HepG2 (cell line): ENCODE results near the gene CDC25C. TPM values are rescaled to one million over a fixed set of nuclear protein-coding genes. Genes with fewer than 3 reads are reported as not detected.

ENCODE experiments used
- ELF1 ChIP-seq: sonication (generic); formaldehyde crosslinking; IDR thresholded peaks from 2 replicates; pipeline ENCODE4 v1.4.0; 2020; ENCODE audit warnings: missing genetic modification reagents
- FOXA3 ChIP-seq: IDR thresholded peaks from 2 replicates; pipeline ENCODE4 v1.6.1; 2016; ENCODE audit warnings: missing genetic modification reagents, missing compliant biosample characterization
- JARID2 ChIP-seq: sonication (generic); formaldehyde crosslinking; IDR thresholded peaks from 2 replicates; pipeline ENCODE4 v1.8.1; 2023; ENCODE audit warnings: missing genetic modification reagents, inconsistent platforms; ENCODE audit not compliant: insufficient replicate concordance
- MAF1 ChIP-seq: sonication (generic); formaldehyde crosslinking; IDR thresholded peaks from 2 replicates; pipeline ENCODE4 v1.5.0; 2020; ENCODE audit warnings: missing genetic modification reagents, borderline replicate concordance
- MEIS2 ChIP-seq: sonication (generic); formaldehyde crosslinking; IDR thresholded peaks from 2 replicates; pipeline ENCODE4 v1.9.0; 2021; ENCODE audit warnings: mild to moderate bottlenecking, missing genetic modification reagents
- MYC ChIP-seq: sonication (generic); formaldehyde crosslinking; IDR thresholded peaks from 2 replicates; pipeline ENCODE4 v1.9.0; 2021; ENCODE audit warnings: missing genetic modification reagents, borderline replicate concordance
- ZMYM3 ChIP-seq: sonication (generic); formaldehyde crosslinking; IDR thresholded peaks from 2 replicates; pipeline ENCODE4 v1.5.1; 2020; ENCODE audit warnings: mild to moderate bottlenecking, missing genetic modification reagents
- ZNF260 ChIP-seq: sonication (generic); formaldehyde crosslinking; IDR thresholded peaks from 2 replicates; pipeline ENCODE4 v1.4.0; 2020; ENCODE audit warnings: missing genetic modification reagents, low read depth, mild to moderate bottlenecking, borderline replicate concordance
- ZNF275 ChIP-seq: sonication (generic); formaldehyde crosslinking; IDR thresholded peaks from 2 replicates; pipeline ENCODE4 v1.8.0; 2022; ENCODE audit warnings: missing genetic modification reagents, mild to moderate bottlenecking, inconsistent platforms, borderline replicate concordance
- ZNF331 ChIP-seq: sonication (generic); formaldehyde crosslinking; IDR thresholded peaks from 2 replicates; pipeline ENCODE4 v1.4.0; 2020; ENCODE audit warnings: missing genetic modification reagents
- ZNF33A ChIP-seq: sonication (generic); formaldehyde crosslinking; IDR thresholded peaks from 2 replicates; pipeline ENCODE4 v1.5.1; 2020; ENCODE audit warnings: missing genetic modification reagents, mild to moderate bottlenecking, moderate library complexity, borderline replicate concordance
- ZNF34 ChIP-seq: sonication (generic); formaldehyde crosslinking; IDR thresholded peaks from 2 replicates; pipeline ENCODE4 v1.4.0; 2020; ENCODE audit warnings: mild to moderate bottlenecking, missing genetic modification reagents, borderline replicate concordance
- ZNF350 ChIP-seq: sonication (generic); formaldehyde crosslinking; IDR thresholded peaks from 2 replicates; pipeline ENCODE4 v1.4.0; 2020; ENCODE audit warnings: mild to moderate bottlenecking, low read depth, missing genetic modification reagents, borderline replicate concordance
- ZNF589 ChIP-seq: sonication (generic); formaldehyde crosslinking; conservative IDR thresholded peaks from 2 replicates; pipeline ENCODE4 v1.8.0; 2022; ENCODE audit warnings: mild to moderate bottlenecking, moderate library complexity, missing genetic modification reagents
- ZNF609 ChIP-seq: sonication (generic); formaldehyde crosslinking; IDR thresholded peaks from 2 replicates; pipeline ENCODE4 v1.4.0; 2020; ENCODE audit warnings: mild to moderate bottlenecking, missing genetic modification reagents, borderline replicate concordance
- ZNF773 ChIP-seq: sonication (generic); formaldehyde crosslinking; IDR thresholded peaks from 2 replicates; pipeline ENCODE4 v1.4.0; 2020; ENCODE audit warnings: missing genetic modification reagents, borderline replicate concordance
- ZNF775 ChIP-seq: sonication (generic); formaldehyde crosslinking; IDR thresholded peaks from 2 replicates; pipeline ENCODE4 v1.4.0; 2020; ENCODE audit warnings: missing genetic modification reagents, mild to moderate bottlenecking, moderate library complexity, borderline replicate concordance
- ZNF784 ChIP-seq: sonication (generic); formaldehyde crosslinking; IDR thresholded peaks from 2 replicates; pipeline ENCODE4 v1.5.1; 2020; ENCODE audit warnings: missing genetic modification reagents, mild to moderate bottlenecking, borderline replicate concordance
- ZNF878 ChIP-seq: sonication (generic); formaldehyde crosslinking; IDR thresholded peaks from 2 replicates; pipeline ENCODE4 v1.8.1; 2023; ENCODE audit warnings: mild to moderate bottlenecking, missing genetic modification reagents, moderate library complexity
- polyA plus RNA-seq, 8 experiments: library from polyadenylated mRNA; depleted of rRNA in 3 of 8; stranded (reverse) in 7 of 8; unstranded in 1 of 8; fragments of >200 nt; fragmentation: Illumina TruSeq in 4 of 8; extraction: Trizol in 4 of 8; gene quantifications; 2 replicates each; pipeline versions ENCODE4 v1.2.1 to v1.2.3, GENCODE V29; 2011 to 2016; ENCODE audit warnings: low read depth in 4 of 8, missing spikeins in 1 of 8, mixed read lengths in 1 of 8; ENCODE audit not compliant: insufficient read depth in 1 of 8
- total RNA-seq, 5 experiments: library from RNA; depleted of rRNA; stranded (reverse); fragments of >200 nt; fragmentation: Illumina TruSeq; extraction: Trizol; gene quantifications; 2 replicates each; pipeline ENCODE4 v1.2.3, GENCODE V29; 2016; ENCODE audit warnings: low read depth in 1 of 5
- TF ChIP-seq, protein P1 (sequence below): sonication (generic); formaldehyde crosslinking; IDR thresholded peaks from 2 replicates; pipeline ENCODE4 v1.8.0; 2023; ENCODE audit warnings: mild to moderate bottlenecking, missing genetic modification reagents

CDC25C gene
- total and polyA plus RNA-seq, 2 of the 13 experiments (the other 11 are each of a cell fraction or from before 2014, with no cell fraction given) = 17.7 to 27.6 TPM

- TF ChIP-seq MYC (CRISPR knock-in tag) (peak; percentile 68; the same call in 1 of the 2 replicates), MAF1 (no peak), ZNF878 (CRISPR knock-in tag) (peak; percentile 86), ELF1 (CRISPR knock-in tag) (0 out of 2 replicates have a peak, but pooled peaks have one; percentile 10), FOXA3 (CRISPR knock-in tag) (peak; percentile 12; the same call in 1 of the 2 replicates), ZNF33A (CRISPR knock-in tag) (no peak), ZNF260 (CRISPR knock-in tag) (no peak), MEIS2 (0 out of 2 replicates have a peak, but pooled peaks have one; percentile 30), ZNF775 (CRISPR knock-in tag) (no peak), ZNF331 (CRISPR knock-in tag) (no peak), ZNF609 (CRISPR knock-in tag) (no peak; the same call in 1 of the 2 replicates), ZNF350 (CRISPR knock-in tag) (peak; percentile 28; the same call in 1 of the 2 replicates), ZNF589 (peak; percentile 79), ZNF773 (CRISPR knock-in tag) (0 out of 2 replicates have a peak, but pooled peaks have one; percentile 36), ZNF34 (CRISPR knock-in tag) (no peak), ZMYM3 (no peak), ZNF784 (CRISPR knock-in tag) (peak; percentile 56; the same call in 1 of the 2 replicates), JARID2 (peak; percentile 47), ZNF275 (CRISPR knock-in tag) (peak; percentile 70; the same call in 1 of the 2 replicates)
- TF ChIP-seq, protein P1, sequence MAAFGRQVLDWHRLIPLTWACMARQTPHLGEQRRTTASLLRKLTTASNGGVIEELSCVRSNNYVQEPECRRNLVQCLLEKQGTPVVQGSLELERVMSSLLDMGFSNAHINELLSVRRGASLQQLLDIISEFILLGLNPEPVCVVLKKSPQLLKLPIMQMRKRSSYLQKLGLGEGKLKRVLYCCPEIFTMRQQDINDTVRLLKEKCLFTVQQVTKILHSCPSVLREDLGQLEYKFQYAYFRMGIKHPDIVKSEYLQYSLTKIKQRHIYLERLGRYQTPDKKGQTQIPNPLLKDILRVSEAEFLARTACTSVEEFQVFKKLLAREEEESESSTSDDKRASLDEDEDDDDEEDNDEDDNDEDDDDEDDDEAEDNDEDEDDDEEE (CRISPR knock-in tag) = no peak
Measured at GRCh38 chr5:138331449-138332368, at the start of gene CDC25C (continued).
